GM21360 (cell line): ENCODE data around the gene GLG1.
"Not testable (repeated sequence)": the region's sequence is repeated elsewhere in the genome, so short reads cannot be mapped to it uniquely, and the experiment has no call there.

Experiments
- ATAC-seq: cut with Tn5 transposase; IDR thresholded peaks from one replicate; pipeline ENCODE4 v1.9.1; 2021; ENCODE audit warnings: mild to moderate bottlenecking, moderate library complexity; ENCODE audit not compliant: unreplicated experiment

GLG1 gene

GRCh38 chr16:74575807-74576643 lies 30.9 kb downstream of the GLG1 start:
- ATAC-seq, result no peak

GRCh38 chr16:74575175-74575806 lies 31.6 kb downstream of the GLG1 start:
- no peak for ATAC-seq

DNA sequence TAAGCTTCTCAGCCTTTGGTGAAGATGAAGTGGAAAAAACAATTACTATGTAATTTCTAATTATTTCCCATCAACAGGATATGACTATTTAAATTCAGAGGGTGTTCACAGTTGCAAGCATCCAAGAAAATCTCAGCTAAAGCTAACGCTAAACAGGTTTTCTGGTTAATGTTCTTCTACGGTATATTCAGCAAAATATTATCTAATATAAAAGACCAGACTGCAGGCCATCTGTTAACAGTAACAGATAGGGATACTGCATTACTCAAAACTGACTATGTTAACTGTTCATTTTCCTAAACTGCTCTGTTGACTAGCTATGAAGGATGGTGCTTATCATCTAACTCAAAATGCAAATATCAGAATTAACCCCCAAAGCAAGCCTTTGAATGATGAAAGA lies 32.8 kb downstream of the GLG1 start:
- no peak for ATAC-seq

- ATAC-seq, result no peak
Observed at GRCh38 chr16:74573622-74574021, 33.3 kb downstream of the GLG1 start.

- ATAC-seq, result no peak
Observed at GRCh38 chr16:74570412-74571301, 36.3 kb downstream of the GLG1 start.

DNA sequence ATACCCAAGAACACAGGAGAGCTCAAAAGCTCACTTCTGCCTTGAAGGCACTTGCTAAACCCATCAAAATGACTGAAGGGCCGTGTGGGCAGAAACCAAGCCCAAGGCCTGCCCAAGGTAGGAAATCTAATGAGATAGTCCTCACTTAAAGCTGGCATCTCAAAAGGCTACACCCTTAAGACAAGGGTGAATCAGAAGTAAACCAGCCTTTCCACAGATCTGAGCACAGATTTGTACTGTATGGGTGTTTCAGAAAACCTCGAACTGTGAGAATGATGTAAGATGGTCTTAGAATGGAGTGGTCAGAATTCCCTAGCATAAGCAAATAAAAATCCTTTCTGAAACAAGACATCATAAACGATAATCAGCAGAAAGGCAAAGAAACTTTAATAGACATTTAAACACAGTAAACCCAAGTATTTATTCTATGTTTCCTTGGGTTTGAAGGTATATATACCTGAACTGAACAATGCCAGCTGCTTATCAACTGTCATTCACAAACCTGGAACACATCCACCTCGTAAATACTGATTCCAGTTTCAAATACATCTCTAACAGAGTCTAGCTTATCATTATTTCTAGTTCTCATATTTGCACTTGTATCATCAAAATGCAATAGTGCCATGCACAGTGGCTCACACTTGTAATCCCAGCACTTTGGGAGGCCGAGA lies 37.8 kb downstream of the GLG1 start:
- no peak for ATAC-seq

DNA sequence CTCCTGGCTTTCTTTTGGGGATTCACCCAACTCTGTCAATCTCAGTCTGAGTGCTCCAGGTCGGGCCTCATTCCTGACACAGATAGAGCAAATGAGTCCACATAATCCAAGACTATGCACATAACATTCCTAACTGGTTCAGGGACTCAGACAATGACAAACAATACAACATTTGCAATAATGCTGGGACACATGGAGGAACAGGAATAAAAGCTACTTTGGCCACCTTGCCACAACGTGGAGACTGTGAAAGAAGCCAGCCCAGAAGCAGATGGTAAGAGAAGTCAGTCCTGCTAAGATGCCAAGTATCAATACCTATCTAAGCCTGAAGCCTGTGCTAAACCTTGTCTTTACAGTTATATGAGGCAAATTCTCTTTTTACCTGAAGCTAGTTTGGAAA lies 39.0 kb downstream of the GLG1 start:
- no peak for ATAC-seq

GRCh38 chr16:74565378-74565777 lies 41.5 kb downstream of the GLG1 start:
- no peak for ATAC-seq

DNA sequence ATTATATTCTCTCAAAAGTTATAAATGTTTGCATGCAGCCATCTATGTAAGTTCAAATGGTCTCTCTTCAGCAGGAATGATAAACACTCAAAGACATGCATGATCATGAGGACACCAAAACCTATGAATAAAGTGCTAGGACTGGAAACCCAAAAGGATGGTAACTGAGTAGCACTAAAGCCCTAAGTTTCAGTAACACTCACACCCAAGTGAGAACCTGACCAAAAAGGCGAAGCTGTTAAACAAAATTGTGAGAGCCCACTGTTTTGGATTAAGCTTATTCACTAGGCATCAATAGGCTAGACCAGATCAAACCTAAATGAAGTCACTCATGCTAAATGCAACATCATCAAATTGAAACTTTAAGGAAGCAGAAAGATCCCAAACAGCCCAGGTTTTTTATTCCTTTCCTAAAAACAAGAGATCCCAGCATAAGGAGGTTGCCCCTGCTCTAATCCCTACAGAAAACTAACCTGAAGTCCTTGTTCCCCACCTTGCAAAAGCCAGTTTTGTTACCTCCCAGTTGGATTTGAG lies 42.4 kb downstream of the GLG1 start:
- ATAC-seq, result no peak

GRCh38 chr16:74563828-74564263 lies 43.1 kb downstream of the GLG1 start:
- ATAC-seq, result no peak

- no peak for ATAC-seq
Observed at GRCh38 chr16:74562117-74562516, 44.8 kb downstream of the GLG1 start.

DNA sequence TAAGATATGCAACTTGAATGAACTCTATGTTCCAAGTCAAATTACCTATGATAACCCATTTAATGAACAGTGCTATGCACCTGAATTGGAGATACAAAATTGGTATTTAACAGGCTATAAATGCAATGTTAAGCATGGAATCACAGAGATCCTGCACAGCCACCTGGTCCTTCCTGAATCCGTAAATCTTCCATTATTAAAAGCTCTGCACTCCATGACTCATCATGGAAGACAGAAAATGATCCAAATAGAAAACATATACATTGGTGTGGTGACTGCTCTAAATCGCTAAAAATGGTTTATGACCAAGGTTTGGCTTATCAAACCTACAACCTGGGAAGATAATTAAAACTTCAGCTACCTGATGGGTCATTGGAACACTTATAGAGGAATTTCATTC lies 45.3 kb downstream of the GLG1 start:
- ATAC-seq, result no peak

DNA sequence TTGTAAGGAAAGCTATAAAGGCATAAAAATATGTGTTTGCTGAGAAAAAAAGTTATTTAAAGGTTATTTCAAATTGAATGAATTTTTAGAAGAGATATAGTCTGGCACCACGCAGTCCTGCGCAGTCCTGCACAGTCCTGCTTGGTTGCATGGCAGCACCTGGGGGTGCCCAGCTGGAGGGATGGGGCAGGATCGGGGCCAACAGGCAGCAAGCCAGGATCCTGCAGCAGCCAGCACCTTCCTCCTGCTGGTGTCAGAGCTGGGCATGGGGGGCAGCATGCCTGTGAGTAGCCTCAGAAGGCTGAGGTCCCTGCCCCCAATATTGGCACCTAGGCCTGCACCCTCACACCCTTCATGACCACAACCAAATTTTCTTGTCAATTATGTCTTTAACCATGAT lies 46.0 kb downstream of the GLG1 start:
- ATAC-seq, result no peak

DNA sequence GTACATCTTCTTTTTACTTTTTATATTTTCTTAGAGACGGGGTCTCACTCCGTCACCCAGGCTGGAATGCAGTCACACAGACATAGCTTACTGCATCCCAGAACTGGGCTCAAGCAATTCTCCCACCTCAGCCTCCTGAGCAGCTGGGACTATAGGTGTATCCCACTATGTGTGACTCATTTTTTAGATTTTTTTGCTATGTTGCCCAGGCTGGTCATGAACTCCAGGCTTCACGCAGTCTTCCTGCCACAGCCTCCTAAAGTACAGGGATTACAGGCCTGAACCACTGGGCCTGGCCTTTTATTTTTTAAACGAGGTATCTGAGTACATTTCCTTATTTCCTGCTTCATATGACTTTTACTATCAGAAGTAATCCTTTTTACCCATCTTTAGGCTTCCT lies 48.0 kb downstream of the GLG1 start:
- no peak for ATAC-seq

- ATAC-seq, result no peak
Observed at GRCh38 chr16:74557275-74557674, 49.6 kb downstream of the GLG1 start.

- ATAC-seq, result no peak
Observed at GRCh38 chr16:74556375-74556922, 50.5 kb downstream of the GLG1 start.

- ATAC-seq, result not testable (repeated sequence)
Observed at GRCh38 chr16:74552357-74552756, 54.6 kb downstream of the GLG1 start.

- not testable (repeated sequence) for ATAC-seq
Observed at GRCh38 chr16:74550227-74551019, 56.5 kb downstream of the GLG1 start.

- not testable (repeated sequence) for ATAC-seq
Observed at GRCh38 chr16:74546112-74546511, 60.8 kb downstream of the GLG1 start.
